Spleen (tissue), 7 donors: ENCODE results near the gene MUTYH.

Experiments used
- CTCF ChIP-seq, 11 experiments: fragments of 200-600 bp in 7 of 11; fragments of 450-650 bp in 4 of 11; sonication (generic) in 4 of 11; IDR thresholded peaks in 8 of 11; conservative IDR thresholded peaks in 3 of 11; 1 replicate in 7 of 11; 2 replicates in 4 of 11; pipeline versions ENCODE4 v1.4.0 to v1.8.0; 2016 to 2021; ENCODE audit warnings: antibody characterized with exemption in 11 of 11, inconsistent platforms in 4 of 11, mild to moderate bottlenecking in 1 of 11
- POLR2A ChIP-seq, 3 donors: fragments of 450-650 bp; IDR thresholded peaks; one replicate each; pipeline ENCODE4 v1.5.1; 2017; ENCODE audit warnings: antibody characterized with exemption in 3 of 3, mild to moderate bottlenecking in 1 of 3
- POLR2AphosphoS5 ChIP-seq, 3 donors: sonication (generic); formaldehyde crosslinking; IDR thresholded peaks; one replicate each; pipeline ENCODE4 v1.5.1; 2017; ENCODE audit warnings: antibody characterized with exemption in 3 of 3
- donor health status: DM: no; HTN: no; CAD: no; lungs with moderate emphysema.
- donor health status: DM: no; HTN: no; CAD: no.
- donor health status: DM: no; HTN: no; CAD: no.

GRCh38 chr1:45306905-45307304 lies 33.3 kb downstream of the MUTYH start:
- no peak for TF ChIP-seq POLR2A (IDR thresholded peaks at IDR 0.05)
- TF ChIP-seq CTCF (IDR thresholded peaks at IDR 0.05 in 8 of 11, conservative IDR thresholded peaks at IDR 0.05 in 3 of 11) = no peak
- no peak for TF ChIP-seq POLR2AphosphoS5 (IDR thresholded peaks at IDR 0.05)
